Measurements from ENCODE around the gene CDH10.

The CDH10 gene

DNA sequence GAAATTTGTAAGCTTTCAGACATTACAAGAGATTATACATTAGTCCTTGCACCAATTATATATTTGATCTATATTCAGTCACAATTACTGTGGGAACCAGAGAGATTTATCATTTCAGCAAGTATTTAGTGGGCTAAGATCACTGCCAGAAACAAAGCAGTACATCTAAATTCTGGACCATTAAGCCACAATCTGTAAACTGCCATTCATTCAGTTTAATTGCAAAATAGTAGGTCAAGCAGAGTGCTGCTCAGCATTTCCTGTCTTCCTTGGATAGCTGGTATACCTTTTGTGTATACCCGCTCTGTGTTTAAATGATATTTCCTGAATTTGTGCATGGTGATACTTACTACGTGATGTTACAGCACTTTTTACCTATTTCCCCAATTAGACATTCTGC, 42.6 kb downstream of the CDH10 start:
- DNase-seq = no peak

DNA sequence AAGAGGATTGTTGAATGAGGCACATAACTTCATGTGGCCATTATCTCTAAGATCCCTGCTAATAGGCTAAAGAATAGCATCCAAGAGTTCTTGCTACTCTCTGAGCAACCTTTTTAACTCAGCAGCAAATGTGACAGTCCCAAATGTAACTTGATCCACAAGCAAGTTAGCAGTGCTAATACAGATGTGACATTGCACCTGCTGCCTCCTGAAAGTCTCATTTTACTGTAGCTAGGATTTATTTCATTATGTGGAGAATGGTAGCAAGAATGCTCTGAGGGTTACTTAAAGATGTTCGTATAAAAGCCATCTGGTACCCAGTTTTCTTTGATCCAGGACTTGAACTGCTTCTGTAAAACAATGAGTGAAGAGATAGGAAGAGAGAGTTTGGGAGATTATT, 45.8 kb downstream of the CDH10 start:
- no peak for DNase-seq

DNA sequence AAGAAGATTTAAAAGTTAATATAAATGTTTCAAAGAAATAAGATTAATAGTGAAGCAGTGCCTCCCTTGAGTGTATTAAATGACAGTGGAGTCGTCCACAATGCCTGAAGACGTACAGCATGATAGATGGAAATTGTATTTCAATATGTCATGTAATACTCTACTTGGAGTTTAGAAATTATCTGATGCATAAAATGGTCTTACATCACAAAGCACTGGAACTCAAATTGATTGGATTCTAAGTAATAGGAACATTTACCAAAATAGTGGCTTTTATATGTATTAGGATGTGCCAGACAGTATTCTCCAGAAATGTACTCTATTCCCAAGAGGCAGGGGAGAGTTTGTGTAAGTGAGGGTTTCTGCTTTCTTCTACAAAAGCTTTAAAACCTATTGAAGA, 49.4 kb downstream of the CDH10 start:
- DNase-seq = no peak

DNA sequence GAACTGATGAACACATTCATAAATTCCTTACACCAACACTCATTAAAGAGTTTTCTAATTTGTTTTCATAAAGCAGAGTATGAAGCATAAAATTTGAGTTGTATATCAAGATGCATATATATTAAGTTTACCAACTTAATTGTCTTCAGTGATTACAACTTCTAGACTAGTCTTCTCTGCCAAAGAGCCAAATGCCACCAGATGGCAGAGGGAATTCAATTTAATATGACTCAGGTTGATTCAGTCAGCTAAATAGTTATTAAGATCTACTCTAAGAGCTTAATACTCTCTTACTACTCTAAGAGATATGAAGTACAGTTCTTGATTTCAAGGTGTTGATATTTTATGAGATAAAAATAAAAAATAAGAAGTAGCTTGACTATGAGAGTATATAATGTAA, 53.4 kb downstream of the CDH10 start:
- no peak for DNase-seq

DNA sequence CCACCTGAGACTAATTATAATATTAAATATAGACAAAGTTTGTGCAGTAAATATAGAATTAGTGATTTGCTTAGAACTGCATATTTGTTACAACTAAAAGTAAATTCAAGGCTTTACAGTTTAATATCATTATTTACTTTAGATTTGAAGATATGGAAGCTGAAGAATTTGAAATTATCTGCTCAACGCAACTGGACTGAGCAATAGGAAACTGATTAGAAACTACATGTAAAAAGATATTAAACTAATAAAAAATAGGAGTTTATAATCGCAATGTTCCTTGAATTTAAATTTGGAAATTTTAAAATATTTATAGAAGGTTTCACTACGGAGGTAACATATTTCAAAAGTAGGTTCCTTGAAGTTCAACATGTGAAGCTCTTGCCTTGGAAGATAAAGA, 55.2 kb downstream of the CDH10 start:
- no peak for DNase-seq

DNA sequence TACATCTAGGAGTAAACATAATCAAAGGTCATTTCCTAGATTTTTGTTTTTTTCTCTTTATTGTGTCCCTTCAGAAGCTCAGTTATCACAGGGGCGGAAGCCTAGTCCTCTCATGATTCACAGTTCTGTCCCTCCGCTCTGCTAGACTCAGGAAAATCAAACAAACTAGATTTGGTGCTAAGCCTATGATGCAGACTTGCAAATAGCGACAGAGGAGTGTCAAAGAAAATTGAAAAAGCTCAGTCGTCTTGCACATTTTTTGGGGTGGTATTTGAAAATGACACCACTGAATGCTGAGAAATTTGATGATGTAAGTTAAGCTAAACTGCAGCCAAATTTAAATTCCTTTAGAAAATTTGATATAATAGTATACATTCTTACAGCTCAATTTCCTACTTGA, 59.0 kb downstream of the CDH10 start:
- DNase-seq = no peak

DNA sequence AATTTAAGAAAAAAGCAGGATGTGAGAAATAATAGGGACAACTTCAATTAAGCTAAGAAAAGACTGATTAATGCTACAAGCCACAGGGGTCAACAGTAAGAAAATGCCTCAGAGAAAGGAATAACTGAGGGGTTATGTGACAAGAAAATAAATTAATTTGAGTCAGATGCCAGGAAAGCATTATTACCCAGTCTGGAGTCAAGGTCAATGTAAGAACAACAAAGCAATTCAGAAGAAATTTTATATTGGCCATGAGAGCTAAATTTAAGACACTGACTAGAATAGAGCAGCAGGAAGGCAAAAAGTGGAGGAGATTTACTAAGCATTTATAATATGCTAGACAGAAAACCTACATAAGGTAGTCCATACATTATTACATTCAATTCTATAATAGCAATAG, 73.5 kb downstream of the CDH10 start:
- DNase-seq = no peak

DNA sequence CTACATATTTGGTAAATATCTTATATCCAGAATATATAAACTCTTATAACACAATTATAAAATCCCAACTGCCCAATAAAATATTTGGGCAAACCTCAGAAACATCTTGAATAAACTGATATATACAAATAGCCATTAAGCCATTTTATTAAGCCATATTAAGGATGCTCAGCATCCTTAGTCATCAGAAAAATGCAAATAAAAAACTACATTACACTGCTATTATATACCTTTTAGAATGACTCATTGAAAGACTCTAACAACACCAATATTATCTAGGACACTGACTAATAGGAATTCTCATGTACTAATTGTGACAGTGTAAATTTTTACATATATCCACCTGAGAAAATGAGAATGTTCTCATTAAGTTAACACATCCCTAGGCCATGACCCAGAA, 77.8 kb downstream of the CDH10 start:
- no peak for DNase-seq

DNA sequence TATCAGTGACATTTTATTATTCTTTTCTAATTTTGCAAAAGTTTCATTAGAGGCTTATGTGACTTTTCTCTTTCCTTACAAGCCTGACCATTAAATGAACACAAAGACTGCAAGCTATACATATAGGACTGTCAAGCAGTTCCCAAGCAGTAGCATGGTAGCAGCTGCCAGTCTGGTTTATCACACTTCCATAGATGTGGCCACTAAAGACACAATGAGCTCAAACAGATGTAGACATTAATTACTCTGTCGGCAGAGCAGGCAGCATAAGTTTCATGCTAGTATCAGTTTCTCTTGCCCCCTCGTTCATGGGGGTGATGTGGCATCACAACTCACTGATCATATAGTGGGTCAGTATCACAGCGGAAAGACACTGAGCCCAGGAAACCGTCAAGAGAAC, 89.5 kb downstream of the CDH10 start:
- no peak for DNase-seq

DNA sequence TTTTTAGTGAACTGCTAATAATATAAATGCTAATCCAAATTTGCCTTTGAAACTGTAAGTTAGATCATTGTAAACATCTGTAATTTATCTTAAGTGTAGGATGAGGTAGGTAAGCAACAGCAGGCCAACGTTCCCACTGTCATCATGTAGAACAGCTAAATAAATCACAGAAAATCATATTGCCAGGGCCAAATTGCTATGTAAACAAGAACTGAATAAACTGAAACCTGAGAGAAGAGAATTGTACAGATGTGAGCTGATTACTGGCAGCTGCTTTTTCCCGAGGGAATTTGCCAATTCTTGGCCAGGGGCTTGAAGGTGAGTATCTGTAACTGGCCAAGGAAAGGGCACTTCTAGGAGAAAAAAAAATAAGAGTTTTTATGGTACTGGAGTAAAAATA, 97.6 kb downstream of the CDH10 start:
- no peak for DNase-seq

DNA sequence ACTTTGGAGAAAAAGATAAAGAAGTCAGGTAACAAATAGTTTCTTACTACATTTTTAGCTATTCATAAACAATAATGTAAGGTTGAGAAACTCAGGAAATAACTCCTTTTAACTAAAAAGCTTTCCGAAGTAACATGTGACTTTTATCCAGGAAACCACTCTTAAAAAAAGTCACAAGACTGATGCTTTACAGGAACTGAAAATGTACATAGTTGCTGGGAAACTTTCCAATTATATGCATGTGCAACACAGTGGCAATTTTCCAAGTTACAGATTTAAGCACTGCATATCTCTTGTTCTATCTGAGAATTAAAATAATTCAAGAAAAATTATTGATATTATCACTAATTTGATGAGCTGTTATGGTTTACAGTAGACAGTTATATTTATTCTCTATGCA, 105.2 kb downstream of the CDH10 start:
- no peak for DNase-seq

DNA sequence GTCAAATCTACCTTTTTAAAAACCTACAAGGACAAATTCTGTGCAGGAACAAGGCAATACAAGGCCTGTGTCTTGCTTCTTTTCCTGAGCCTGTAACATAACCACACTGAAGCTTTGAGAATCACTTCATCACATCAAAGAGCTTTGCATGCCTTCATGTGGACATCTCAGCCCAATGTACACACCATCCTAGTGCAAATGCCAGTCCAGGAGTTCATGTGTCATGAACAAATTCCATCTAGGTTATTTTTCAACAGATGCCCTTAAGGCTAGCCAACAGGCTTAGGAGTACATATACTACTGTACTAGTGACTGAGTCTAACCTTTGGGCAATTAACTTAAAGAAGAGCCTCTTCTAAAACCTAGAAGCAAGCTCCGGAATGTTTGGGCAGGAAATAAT, 106.4 kb downstream of the CDH10 start:
- no peak for DNase-seq

DNA sequence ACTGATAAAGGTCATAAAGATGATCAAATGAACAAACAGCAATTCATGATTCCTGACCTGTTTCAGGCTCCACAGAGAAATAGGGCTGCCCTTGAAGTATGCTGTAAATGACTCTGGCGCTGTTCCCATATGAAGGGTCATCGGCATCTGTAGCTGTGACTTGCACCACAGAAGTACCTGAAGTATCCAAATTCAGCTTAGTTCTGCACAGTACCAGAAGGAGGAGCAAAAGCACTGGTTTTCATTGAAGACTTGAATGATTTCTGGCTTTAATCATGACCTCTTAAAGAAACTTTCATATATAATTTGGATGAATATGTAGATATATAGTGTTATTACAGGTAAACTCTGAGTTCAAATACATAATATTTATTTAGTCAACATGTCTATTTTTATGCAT, 109.1 kb downstream of the CDH10 start:
- no peak for DNase-seq

DNA sequence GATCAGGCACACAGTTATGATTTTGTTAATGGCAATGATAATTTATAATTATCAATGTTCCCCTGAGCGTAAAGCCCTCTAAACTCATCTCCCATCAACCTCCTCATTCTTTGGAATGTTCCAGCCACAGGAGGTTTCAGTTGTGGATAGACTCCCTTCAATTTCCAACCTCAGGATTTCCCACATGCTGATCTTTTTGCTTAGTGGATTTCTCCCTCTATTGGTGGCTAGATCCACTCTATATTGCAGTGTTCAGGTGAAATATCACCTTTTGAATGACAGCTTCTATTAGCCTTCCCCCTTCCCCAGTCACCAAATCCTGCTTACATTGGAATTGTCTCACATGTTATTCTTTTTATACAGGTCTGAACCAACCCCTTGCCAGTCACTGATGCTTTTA, 113.9 kb downstream of the CDH10 start:
- DNase-seq = no peak

DNA sequence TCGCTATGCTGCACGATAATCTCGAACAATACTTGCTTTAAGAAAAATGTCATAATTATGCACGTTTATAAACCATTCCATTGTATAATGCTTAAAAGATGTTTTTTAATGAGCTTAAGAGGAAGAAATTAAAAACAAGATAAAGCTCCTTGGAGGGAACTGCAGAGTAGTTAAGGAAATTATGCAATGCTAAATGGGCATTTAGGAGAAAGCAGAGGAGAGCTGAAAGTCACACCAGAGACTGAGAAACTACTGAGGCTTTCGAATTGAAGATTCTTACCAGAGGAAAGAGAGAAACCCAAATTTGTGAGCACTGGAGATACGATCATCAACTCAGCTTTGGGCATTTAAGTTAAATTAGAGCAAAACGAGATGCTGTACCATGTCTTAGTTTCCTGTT, 119.4 kb downstream of the CDH10 start:
- no peak for DNase-seq

DNA sequence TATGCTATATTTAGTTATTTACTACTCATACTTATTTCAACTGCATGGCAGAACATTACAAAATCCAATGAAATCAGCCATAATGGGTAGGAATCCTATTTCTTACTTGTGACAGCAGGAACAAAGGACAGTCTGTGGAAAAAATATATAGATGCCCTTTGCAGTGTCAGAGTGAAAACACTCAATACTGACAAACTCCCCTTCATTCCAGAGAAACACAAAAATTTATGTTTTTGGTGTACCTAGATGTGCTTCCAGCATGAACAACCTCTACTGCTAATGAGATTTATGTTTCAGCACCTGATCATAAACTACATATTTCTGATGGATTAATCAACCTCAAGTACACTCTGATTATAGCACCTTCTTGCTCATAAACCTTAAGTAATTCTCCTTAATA, 132.4 kb downstream of the CDH10 start:
- no peak for DNase-seq

DNA sequence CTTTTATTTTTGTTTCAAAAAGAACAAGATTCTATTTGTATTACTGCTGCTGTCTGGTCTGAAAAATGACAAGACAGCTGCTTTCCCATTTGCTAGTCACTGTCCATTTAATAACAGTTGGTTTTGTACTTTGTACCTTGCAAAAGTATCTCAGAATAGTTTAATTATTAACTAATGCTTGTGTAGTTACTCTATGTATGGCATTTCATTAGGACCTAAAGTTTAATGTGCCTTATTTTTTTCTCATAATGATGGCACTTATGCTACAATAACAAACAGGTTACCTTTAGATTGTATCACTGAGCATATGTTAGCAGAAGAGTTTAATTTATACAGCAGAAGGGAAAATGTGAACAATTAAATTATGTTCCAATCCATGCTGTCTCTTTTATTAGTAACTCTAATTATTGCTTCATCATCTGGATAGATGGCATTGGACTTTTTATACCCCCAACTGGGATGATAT, 134.2 kb downstream of the CDH10 start:
- DNase-seq = no peak

DNA sequence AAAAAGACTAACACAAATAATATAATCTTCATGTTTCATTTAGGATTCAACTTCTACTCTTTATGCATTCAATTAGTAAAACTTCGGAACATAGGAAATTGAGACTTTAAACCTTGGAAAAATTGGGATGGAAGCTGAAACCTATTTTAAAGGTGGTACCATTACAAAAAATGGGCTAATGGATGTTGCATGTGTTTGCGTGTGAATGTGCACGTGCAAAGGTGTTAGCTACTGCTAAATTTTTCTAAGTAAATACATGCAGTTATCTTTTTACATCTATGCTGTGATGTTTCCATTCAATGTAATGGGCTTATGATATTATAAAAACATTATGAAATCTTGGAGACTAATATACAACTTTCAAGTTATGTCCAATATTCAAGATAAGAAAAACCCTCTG, 134.8 kb downstream of the CDH10 start:
- no peak for DNase-seq

DNA sequence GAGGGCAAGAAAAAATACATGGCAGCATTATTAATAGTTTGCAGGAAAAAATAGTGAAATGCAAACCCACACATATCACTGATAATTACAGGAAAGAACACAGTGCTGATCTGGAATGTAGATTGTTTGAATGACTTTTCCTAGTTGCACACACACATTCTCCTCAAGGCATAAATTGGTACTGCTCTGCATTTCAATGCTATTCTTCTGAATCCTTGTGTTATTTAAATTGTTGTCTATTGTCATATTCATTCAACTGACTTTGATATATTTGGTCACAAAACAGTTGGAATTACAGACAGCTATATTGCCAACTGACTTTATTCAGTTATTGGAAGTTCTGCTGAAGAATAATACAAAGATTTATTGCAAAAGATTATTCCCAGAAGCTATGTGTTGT, 139.5 kb downstream of the CDH10 start:
- DNase-seq = no peak

DNA sequence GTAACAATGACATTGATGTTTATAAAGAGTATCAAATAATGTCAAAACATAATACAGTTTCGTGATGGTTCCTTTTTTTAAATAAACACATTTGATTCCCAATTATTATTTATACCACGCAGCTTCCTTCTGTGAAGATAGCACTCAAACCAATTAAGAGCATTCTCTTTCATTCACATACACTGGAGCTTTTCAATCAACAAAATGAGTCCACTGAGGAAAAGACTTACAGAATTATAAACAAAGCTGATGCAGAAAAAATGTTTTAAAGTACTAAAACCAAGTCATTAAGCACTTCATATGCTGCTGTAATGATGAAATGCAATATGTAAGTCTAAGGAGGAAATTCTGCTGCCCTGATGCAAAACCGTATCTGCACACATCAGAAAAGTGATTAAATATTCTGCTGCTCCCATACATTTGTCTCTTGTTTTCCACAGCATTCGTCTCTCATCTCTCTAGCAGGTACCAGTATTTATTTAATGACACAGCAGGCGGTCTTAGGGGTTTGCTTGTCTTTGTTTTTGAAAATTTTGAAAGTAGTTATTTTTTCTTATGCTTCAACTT, 147.1 kb downstream of the CDH10 start:
- DNase-seq = no peak

DNA sequence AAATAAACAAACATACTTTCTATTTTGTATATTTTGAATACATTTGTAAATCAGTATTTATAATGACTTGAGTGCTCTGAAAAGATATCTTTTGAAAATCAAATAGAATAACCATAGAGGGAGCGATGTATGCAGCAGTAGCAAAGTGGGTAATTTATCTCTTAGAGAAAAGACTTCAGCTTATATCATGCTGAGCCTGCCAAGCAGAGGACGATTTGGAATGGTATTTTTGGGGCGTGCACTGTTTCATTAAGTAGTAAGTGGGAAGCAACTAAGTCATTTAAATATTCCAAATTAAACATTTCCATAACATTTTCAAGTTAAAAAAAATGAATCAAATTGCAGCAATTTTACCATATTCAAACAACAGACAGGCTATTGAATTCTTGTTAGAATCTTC, 147.6 kb downstream of the CDH10 start:
- DNase-seq = no peak

DNA sequence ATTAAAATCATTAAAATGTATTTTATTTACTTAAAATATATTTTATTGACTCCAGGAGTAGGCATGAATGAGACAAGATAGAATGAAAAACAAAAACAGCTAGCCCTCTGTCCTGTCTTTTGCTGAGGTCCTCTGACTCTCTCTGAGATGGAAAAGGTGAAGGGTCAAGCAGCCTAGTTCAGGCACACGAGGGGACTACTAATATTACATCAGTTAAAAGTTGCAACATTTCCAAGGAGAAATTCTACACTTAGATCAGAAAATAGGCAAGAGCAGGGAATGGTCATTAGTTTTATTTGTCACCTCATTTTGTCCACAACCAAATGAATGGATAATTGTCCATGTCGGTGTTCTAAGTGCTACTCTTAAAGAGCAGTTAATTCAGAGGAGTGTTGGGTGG, 148.5 kb downstream of the CDH10 start:
- no peak for DNase-seq

DNA sequence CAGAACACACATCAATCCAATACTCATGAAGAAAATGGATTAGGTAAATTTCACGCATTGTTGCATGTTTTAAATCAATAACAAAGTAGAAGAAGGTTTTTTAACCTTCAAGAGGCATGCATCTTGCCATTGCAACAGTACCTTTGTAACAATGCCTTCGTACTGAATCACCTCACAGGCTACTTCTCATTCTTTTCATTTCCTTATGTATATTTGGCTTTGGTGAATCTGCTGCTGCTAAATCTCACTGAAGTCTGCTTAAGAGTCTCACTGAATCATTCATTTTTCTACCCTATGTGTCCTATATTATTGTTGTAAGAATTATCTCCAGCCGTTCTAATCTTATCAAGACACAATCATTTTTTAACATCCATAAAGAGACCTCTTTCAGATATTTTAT, 152.5 kb downstream of the CDH10 start:
- DNase-seq = no peak

DNA sequence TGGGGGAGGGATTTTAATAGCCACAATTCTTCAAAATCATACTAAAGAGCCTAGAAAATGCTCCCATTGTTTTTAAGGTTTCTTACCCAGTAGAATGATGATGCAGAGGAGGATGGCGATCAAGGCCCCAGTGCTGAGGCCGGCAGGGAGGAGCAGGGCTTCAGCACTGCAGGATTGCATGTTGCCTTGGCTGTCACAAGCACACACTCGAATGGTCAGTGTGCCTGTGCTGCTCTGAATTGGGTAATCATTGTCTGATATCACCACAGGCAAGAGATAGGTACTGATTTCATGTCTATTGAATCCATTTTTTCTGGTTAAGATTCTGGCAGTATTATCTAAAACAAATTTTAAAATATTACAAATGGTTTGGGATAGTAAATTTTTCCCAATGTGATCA, 153.3 kb downstream of the CDH10 start:
- DNase-seq = no peak

Measured in amygdala (tissue), 56 donors.